ENCODE results near the gene SEMA4D.

DNA sequence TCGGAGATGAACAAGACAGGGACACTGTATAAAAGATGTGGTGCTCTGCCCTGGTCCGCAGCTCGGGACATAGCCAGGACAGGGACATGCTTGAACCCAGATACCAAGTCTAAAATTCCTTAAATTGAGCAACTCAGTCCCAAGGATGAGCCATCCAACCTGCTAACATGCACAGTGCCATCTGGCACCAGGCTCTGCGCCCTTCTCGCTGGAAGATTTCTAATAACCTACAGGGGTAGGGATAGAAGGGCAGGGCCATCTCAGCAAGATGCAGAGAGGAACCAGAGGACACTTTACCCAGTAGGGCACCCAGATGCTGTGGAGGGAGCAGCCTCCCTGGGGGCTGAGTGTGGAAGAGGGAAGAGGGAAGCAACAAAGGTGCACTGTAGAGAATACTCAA is 60.1 kb downstream of the SEMA4D start:
- TF ChIP-seq CTCF (IDR thresholded peaks at IDR 0.05; ENCODE audit: low read depth, low read length) (no peak), EZH2phosphoT487 (IDR thresholded peaks at IDR 0.05; ENCODE audit: low read depth) (no peak)
